ENCODE results near the gene PSMC1.

GRCh38 chr14:90304502-90304901, 48.1 kb downstream of the PSMC1 start:
- TF ChIP-seq CTCF (IDR thresholded peaks at IDR 0.05; ENCODE audit: insufficient read depth, low read depth, low read length) (no peak), EZH2 (IDR thresholded peaks at IDR 0.05; ENCODE audit: insufficient read depth, low read length) (no peak)
